HCT116 (cell line): ENCODE measurements around the gene TMEM50B. TPM values are rescaled to one million over a fixed set of nuclear protein-coding genes. Genes with fewer than 3 reads are reported as not detected.

ENCODE experiments used
- ATAC-seq: fragments of 200-7000 bp; cut with Tn5 transposase; 2 replicates; pipeline ENCODE4 v1.9.1; 2020; ENCODE audit warnings: mild to moderate bottlenecking, moderate library complexity
- BruUV-seq: library from RNA; stranded (reverse); fragments of 400-500 nt; replicated peaks from 2 replicates; lab custom pipeline; 2021; lab: Mats Ljungman, UMichigan
- CTCF ChIA-PET: fragments of 300-600 bp; sonication (Branson Sonifier 250); formaldehyde crosslinking; loops from one replicate; lab custom pipeline; 2021; ENCODE audit warnings: antibody characterized with exemption; lab: Charles Lee
- POLR2A ChIA-PET: fragments of 300-600, 350-600 bp; sonication (Branson Sonifier 250); formaldehyde crosslinking; loops from one replicate; lab custom pipeline; 2021; ENCODE audit warnings: antibody characterized with exemption; lab: Charles Lee
- RAD21 ChIA-PET, 2 experiments: fragments of 300-600 bp; sonication (Branson Sonifier 250); formaldehyde crosslinking; loops; one replicate each; lab custom pipeline; 2023; ENCODE audit warnings: low total read pairs in 2 of 2; ENCODE audit not compliant: uncharacterized antibody in 2 of 2, unreplicated experiment in 2 of 2, low non-redundant PET in 1 of 2; lab: Charles Lee
- DNase-seq: peaks from one replicate; pipeline ENCODE4 v3.0.0-alpha.2; 2010; ENCODE audit warnings: low read depth, low spot score
- H2AFZ ChIP-seq: fragments of 200-600 bp; shearing (Covaris generic), sonication (generic); 2 replicates; pipeline ENCODE4 v1.6.1; 2017; ENCODE audit warnings: low read depth, mixed run types, mixed read lengths, antibody characterized with exemption, low read length; ENCODE audit not compliant: poor library complexity, severe bottlenecking
- H3K27ac ChIP-seq: 2 replicates; pipeline ENCODE4 v1.5.1; 2012; ENCODE audit warnings: low read depth, low read length
- H3K27me3 ChIP-seq: fragments of 200-600 bp; sonication (generic); 2 replicates; pipeline ENCODE4 v1.6.1; 2016; ENCODE audit warnings: mixed run types, low read length, mixed read lengths; ENCODE audit not compliant: insufficient read depth
- H3K36me3 ChIP-seq, 2 experiments: fragments of 200-500 bp in 1 of 2; fragments of 200-600 bp in 1 of 2; sonication (Bioruptor generic) in 1 of 2; sonication (generic) in 1 of 2; 2 replicates each; pipeline versions ENCODE4 v1.5.1 to v1.6.1; 2014 to 2016; ENCODE audit warnings: low read length in 2 of 2, inconsistent platforms in 1 of 2, mixed read lengths in 1 of 2, mixed run types in 1 of 2; ENCODE audit not compliant: insufficient read depth in 2 of 2, control insufficient read depth in 1 of 2
- H3K4me1 ChIP-seq, 2 experiments: fragments of 200-600 bp in 1 of 2; sonication (generic) in 1 of 2; 2 replicates each; pipeline versions ENCODE4 v1.5.1 to v1.6.1; 2012 to 2017; ENCODE audit warnings: low read length in 2 of 2, inconsistent platforms in 1 of 2, mild to moderate bottlenecking in 1 of 2, mixed read lengths in 1 of 2, mixed run types in 1 of 2, moderate library complexity in 1 of 2; ENCODE audit not compliant: insufficient read depth in 2 of 2, control insufficient read depth in 1 of 2
- H3K4me2 ChIP-seq: fragments of 200-600 bp; sonication (generic); 2 replicates; pipeline ENCODE4 v1.6.1; 2017; ENCODE audit warnings: mixed run types, low read length, mixed read lengths
- H3K4me3 ChIP-seq, 2 experiments: fragments of 200-600 bp in 1 of 2; sonication (generic) in 1 of 2; replicated peaks in 1 of 2; 2 replicates each; pipeline ENCODE4 v1.5.1; 2011 to 2016; ENCODE audit warnings: low read length in 2 of 2, control low read depth in 1 of 2, low read depth in 1 of 2, mild to moderate bottlenecking in 1 of 2, mixed read lengths in 1 of 2, mixed run types in 1 of 2
- H3K79me2 ChIP-seq: fragments of 200-600 bp; sonication (generic); 2 replicates; pipeline ENCODE4 v1.6.1; 2017; ENCODE audit warnings: mild to moderate bottlenecking, mixed run types, low read length, moderate library complexity, mixed read lengths; ENCODE audit not compliant: insufficient read depth
- H3K9ac ChIP-seq: fragments of 200-600 bp; sonication (generic); 2 replicates; pipeline ENCODE4 v1.6.1; 2016; ENCODE audit warnings: low read length, mixed read lengths
- H3K9me2 ChIP-seq: fragments of 200-600 bp; sonication (generic), shearing (Covaris generic); 2 replicates; pipeline ENCODE4 v1.6.1; 2017; ENCODE audit warnings: mixed run types, mild to moderate bottlenecking, moderate library complexity; ENCODE audit not compliant: insufficient read depth
- H3K9me3 ChIP-seq, 2 experiments: fragments of 200-500 bp in 1 of 2; fragments of 200-600 bp in 1 of 2; sonication (Bioruptor generic) in 1 of 2; sonication (generic) in 1 of 2; 2 replicates each; pipeline ENCODE4 v1.6.1; 2014 to 2017; ENCODE audit warnings: low read length in 2 of 2, mixed read lengths in 2 of 2, inconsistent platforms in 1 of 2, low read depth in 1 of 2, mild to moderate bottlenecking in 1 of 2, mixed run types in 1 of 2, moderate library complexity in 1 of 2; ENCODE audit not compliant: control insufficient read depth in 1 of 2, insufficient read depth in 1 of 2
- H4K20me1 ChIP-seq: fragments of 200-600 bp; sonication (generic), shearing (Covaris generic); 2 replicates; pipeline ENCODE4 v1.6.1; 2017; ENCODE audit warnings: mixed run types, mild to moderate bottlenecking, moderate library complexity; ENCODE audit not compliant: insufficient read depth
- ATF3 ChIP-seq: IDR thresholded peaks from 2 replicates; pipeline ENCODE4 v1.6.1; 2012
- CBX3 ChIP-seq: IDR thresholded peaks from 2 replicates; pipeline ENCODE4 v1.6.1; 2012; ENCODE audit warnings: low read depth
- EZH2phosphoT487 ChIP-seq: fragments of 200-600 bp; IDR thresholded peaks from 2 replicates; pipeline ENCODE4 v1.6.1; 2018; ENCODE audit warnings: antibody characterized with exemption, borderline replicate concordance
- FOSL1 ChIP-seq: IDR thresholded peaks from 2 replicates; pipeline ENCODE4 v1.6.1; 2012; ENCODE audit warnings: low read depth
- POLR2AphosphoS5 ChIP-seq: IDR thresholded peaks from 2 replicates; pipeline ENCODE4 v1.6.1; 2011; ENCODE audit warnings: mild to moderate bottlenecking, low read depth, low read length, moderate library complexity
- RAD21 ChIP-seq: IDR thresholded peaks from 2 replicates; pipeline ENCODE4 v1.6.1; 2012; ENCODE audit warnings: low read depth, mild to moderate bottlenecking
- REST ChIP-seq: IDR thresholded peaks from 2 replicates; pipeline ENCODE4 v1.6.1; 2012; ENCODE audit warnings: low read depth
- SIN3A ChIP-seq: IDR thresholded peaks from 2 replicates; pipeline ENCODE4 v1.6.1; 2012; ENCODE audit warnings: low read depth
- YY1 ChIP-seq: IDR thresholded peaks from 2 replicates; pipeline ENCODE4 v1.6.1; 2011; ENCODE audit warnings: low read length, low read depth, moderate library complexity, mild to moderate bottlenecking; ENCODE audit not compliant: insufficient replicate concordance; ENCODE audit errors: extremely low read depth
- intact Hi-C: fragments of 100-400 bp; cut with micrococcal nuclease; formaldehyde crosslinking; loops from 2 replicates; pipeline ENCODE4 v1.10.0; 2022
- total RNA-seq: library from RNA; stranded (reverse); gene quantifications from one replicate; pipeline ENCODE4 v1.2.1, GENCODE V29; 2021; ENCODE audit not compliant: unreplicated experiment

Gene TMEM50B
- total RNA-seq, 1 experiment from 2014 or later = 18.8 TPM

GRCh38 chr21:33505833-33506232 is 26.1 kb upstream of the TMEM50B start:
- Histone ChIP-seq H3K9ac (no peak overlapping the region), H3K27me3 (no peaks in the 10 kb centered on the region), H3K27ac (no peak overlapping the region), H3K79me2 (no peaks in the 10 kb centered on the region), H3K9me2 (no peaks in the 10 kb centered on the region), H3K4me3 (no peak overlapping the region), H4K20me1 (no peaks in the 10 kb centered on the region), H3K4me2 (no peak overlapping the region), H3K36me3 (peaks cover 24 to 35% of the 10 kb centered on the region in 2 experiments), H3K4me1 (no peaks in the 10 kb centered on the region), H3K9me3 (no peaks in the 10 kb centered on the region), H2AFZ (no peak overlapping the region)
- CTCF ChIA-PET = no interaction called here
- intact Hi-C loops = no loop called here
- DNase-seq (no peak), ATAC-seq (no peak)
- POLR2A ChIA-PET = no interaction called here
- no peak for TF ChIP-seq YY1
- TF ChIP-seq FOSL1 = no peak
- no peak for TF ChIP-seq EZH2phosphoT487
- no peak for TF ChIP-seq RAD21
- TF ChIP-seq CBX3 = no peak
- TF ChIP-seq REST = no peak
- BruUV-seq = no TSS peak
- RAD21 ChIA-PET = no interaction called here

GRCh38 chr21:33496345-33496744 is 16.6 kb upstream of the TMEM50B start:
- Histone ChIP-seq H3K4me3 (no peak overlapping the region), H3K4me1 (peaks cover 3 to 4% of the 10 kb centered on the region in 2 experiments; a peak in 2 of 4 replicates), H2AFZ (no peak overlapping the region), H3K4me2 (no peak overlapping the region), H3K79me2 (no peaks in the 10 kb centered on the region), H3K9ac (no peak overlapping the region), H3K27me3 (no peaks in the 10 kb centered on the region), H3K27ac (no peak overlapping the region), H4K20me1 (no peaks in the 10 kb centered on the region), H3K9me2 (no peaks in the 10 kb centered on the region), H3K36me3 (no peaks in the 10 kb centered on the region), H3K9me3 (no peaks in the 10 kb centered on the region)
- peak; percentile 30; the same call in 1 of the 2 replicates for ATAC-seq
- no peak for TF ChIP-seq POLR2AphosphoS5
- TF ChIP-seq SIN3A = no peak
- no peak for TF ChIP-seq EZH2phosphoT487
- TF ChIP-seq ATF3 = no peak
- no TSS peak for BruUV-seq
- DNase-seq = no peak
- CTCF ChIA-PET = no interaction called here
- POLR2A ChIA-PET = no interaction called here
- RAD21 ChIA-PET = no interaction called here
- intact Hi-C loops = no loop called here
